HL-60 (cell line): ENCODE data around the gene LDLR.
"Not testable (repeated sequence)": the region's sequence is repeated elsewhere in the genome, so short reads cannot be mapped to it uniquely, and the experiment has no call there.

Experiments
- DNase-seq, 2 experiments: peaks; one replicate each; pipeline ENCODE4 v3.0.0-alpha.2; 2010 to 2020; ENCODE audit warnings: low read depth in 1 of 2, low spot score in 1 of 2
- H3K27ac ChIP-seq: fragments of 250-450 bp; sonication (Bioruptor Pico); replicated peaks from 2 replicates; pipeline ENCODE4 v1.5.1; 2020; ENCODE audit warnings: mild to moderate bottlenecking, moderate library complexity
- H3K27me3 ChIP-seq: fragments of 250-450 bp; sonication (Bioruptor Pico); 2 replicates; pipeline ENCODE4 v1.5.1; 2021; ENCODE audit warnings: mild to moderate bottlenecking, moderate library complexity; ENCODE audit not compliant: insufficient read depth, poor library complexity, severe bottlenecking
- H3K4me3 ChIP-seq: replicated peaks from 2 replicates; pipeline ENCODE4 v1.5.1; 2011; ENCODE audit warnings: mild to moderate bottlenecking, control low read depth, low read length; ENCODE audit not compliant: insufficient read depth
- CTCF ChIP-seq: IDR thresholded peaks from one replicate; pipeline ENCODE4 v1.5.1; 2011; ENCODE audit warnings: low read length, control low read depth, inconsistent platforms; ENCODE audit not compliant: insufficient read depth
- GABPA ChIP-seq: IDR thresholded peaks from 2 replicates; pipeline ENCODE4 v1.6.1; 2012; ENCODE audit warnings: low read depth
- POLR2AphosphoS5 ChIP-seq: IDR thresholded peaks from 2 replicates; pipeline ENCODE4 v1.6.1; 2012; ENCODE audit warnings: low read depth
- SPI1 ChIP-seq: IDR thresholded peaks from 2 replicates; pipeline ENCODE4 v1.6.1; 2012; ENCODE audit warnings: low read depth, mild to moderate bottlenecking, borderline replicate concordance
- TF ChIP-seq, protein P1 (sequence below): IDR thresholded peaks from 2 replicates; pipeline ENCODE4 v1.6.1; 2012; ENCODE audit warnings: low read depth; ENCODE audit not compliant: insufficient replicate concordance

LDLR gene

DNA sequence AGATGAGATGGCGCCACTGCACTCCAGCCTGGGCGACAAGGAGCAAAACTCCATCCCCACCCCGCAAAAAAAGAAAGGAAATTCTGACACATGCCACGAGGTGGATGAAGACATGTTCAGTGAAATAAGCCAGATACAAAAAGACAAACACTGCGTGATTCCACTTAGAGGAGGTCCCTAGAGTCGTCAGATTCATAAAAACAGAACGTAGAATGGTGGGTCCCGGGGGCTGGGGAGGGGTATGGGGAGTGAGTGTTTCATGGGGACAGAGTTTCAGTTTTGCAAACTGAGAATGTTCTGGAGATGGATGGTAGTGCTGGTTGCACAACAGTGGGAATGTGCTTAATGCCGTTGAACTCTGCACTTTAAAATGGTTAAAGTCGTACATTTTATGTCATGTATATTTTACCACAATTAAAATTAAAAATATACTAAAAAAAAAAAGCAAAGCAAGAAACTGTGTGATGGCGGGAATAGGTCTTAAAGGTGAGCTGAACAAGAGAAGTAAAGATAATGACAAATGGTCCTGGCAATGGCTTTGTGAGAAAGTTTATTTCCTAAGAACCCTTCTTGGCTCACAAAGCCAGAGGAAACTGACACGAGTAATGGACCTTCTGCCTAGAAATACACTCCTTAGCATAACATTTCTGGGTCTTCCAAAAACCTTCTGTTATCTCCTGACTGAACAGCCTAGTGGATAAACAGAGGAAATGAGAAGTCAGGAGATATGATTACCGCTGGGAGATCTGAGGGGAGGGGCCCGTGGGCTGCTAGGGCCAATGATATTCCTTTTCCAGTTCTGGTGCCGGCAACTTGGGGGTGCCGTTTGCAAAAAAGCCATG lies 70.6 kb downstream of the LDLR start:
- TF ChIP-seq, protein P1, sequence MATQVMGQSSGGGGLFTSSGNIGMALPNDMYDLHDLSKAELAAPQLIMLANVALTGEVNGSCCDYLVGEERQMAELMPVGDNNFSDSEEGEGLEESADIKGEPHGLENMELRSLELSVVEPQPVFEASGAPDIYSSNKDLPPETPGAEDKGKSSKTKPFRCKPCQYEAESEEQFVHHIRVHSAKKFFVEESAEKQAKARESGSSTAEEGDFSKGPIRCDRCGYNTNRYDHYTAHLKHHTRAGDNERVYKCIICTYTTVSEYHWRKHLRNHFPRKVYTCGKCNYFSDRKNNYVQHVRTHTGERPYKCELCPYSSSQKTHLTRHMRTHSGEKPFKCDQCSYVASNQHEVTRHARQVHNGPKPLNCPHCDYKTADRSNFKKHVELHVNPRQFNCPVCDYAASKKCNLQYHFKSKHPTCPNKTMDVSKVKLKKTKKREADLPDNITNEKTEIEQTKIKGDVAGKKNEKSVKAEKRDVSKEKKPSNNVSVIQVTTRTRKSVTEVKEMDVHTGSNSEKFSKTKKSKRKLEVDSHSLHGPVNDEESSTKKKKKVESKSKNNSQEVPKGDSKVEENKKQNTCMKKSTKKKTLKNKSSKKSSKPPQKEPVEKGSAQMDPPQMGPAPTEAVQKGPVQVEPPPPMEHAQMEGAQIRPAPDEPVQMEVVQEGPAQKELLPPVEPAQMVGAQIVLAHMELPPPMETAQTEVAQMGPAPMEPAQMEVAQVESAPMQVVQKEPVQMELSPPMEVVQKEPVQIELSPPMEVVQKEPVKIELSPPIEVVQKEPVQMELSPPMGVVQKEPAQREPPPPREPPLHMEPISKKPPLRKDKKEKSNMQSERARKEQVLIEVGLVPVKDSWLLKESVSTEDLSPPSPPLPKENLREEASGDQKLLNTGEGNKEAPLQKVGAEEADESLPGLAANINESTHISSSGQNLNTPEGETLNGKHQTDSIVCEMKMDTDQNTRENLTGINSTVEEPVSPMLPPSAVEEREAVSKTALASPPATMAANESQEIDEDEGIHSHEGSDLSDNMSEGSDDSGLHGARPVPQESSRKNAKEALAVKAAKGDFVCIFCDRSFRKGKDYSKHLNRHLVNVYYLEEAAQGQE, result no peak
- TF ChIP-seq GABPA, result no peak
- no peak for TF ChIP-seq CTCF
- no peak for TF ChIP-seq POLR2AphosphoS5
- TF ChIP-seq SPI1, result no peak
- DNase-seq, result no peak
- Histone ChIP-seq H3K27me3 (no peaks in the 10 kb centered on the region), H3K4me3 (no peak overlapping the region), H3K27ac (no peak overlapping the region)

DNA sequence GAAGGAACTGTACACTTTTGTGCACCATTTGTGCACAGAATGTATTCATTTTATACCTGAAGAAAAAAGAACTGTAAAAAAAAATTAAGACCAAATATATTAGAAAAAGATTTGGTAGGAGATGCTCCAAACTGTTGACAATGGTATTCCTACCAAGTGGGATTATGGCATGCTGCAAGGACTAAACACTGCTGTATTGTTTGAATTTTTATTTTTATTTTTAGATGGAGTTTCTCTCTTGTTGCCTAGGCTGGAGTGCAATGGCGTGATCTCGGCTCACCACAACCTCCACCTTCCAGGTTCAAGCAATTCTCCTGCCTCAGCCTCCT lies 71.1 kb downstream of the LDLR start:
- H3K4me3 ChIP-seq, H3K27me3 ChIP-seq, H3K27ac ChIP-seq, DNase-seq: not testable (repeated sequence)

DNA sequence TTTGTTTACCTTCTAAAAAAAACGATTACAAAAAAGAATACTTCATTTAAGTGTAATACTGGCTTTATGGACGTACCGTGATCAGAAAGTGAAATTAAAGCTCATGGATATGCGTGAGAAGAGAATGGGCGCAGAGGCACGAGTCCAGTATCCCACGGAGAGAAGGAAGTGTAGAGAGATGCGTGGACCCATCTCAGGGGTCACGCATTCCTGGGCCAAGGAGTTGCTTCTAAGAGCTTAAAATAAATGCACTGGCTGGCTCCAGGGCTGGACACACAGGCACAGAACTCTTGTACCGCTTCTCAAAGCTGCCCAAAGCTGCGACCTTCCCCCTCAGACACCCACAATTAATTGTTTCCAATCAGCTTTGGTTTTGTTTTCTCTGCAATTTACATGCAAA lies 75.0 kb downstream of the LDLR start:
- no peak for DNase-seq
- TF ChIP-seq CTCF, result no peak
- no peaks in the 10 kb centered on the region for H3K27me3 ChIP-seq
- H3K27ac ChIP-seq, result no peak overlapping the region
- no peak overlapping the region for H3K4me3 ChIP-seq

- Histone ChIP-seq H3K27ac (no peak overlapping the region), H3K27me3 (no peaks in the 10 kb centered on the region), H3K4me3 (no peak overlapping the region)
- TF ChIP-seq, protein P1, result no peak
- TF ChIP-seq GABPA (no peak), CTCF (no peak), SPI1 (no peak), POLR2AphosphoS5 (no peak)
- no peak for DNase-seq
These were observed 75.7 kb downstream of the LDLR start for GRCh38 chr19:11164879-11165406.
